ENCODE measurements around the gene GATB.

Gene GATB

GRCh38 chr4:151728006-151728405, 32.8 kb downstream of the GATB start:
- no peak for DNase-seq

DNA sequence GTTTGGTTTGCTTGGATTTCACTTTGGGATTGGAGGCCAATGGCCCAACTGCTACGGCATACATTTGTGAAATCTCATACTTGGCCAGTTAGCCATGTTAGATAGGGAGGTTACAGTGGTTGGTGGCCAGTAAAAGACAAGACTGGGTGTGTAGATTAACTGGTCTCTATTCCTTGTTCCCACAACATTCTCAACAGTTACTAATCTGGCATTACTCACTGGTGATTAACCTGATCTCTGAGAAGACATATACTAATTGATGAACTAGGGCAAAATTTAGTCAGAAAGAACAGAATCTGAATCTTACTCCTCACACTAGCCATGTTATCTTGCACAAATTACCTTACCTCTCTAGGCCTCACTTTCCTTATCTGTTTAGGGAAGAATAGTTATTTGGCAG, 33.4 kb downstream of the GATB start:
- no peak for DNase-seq

DNA sequence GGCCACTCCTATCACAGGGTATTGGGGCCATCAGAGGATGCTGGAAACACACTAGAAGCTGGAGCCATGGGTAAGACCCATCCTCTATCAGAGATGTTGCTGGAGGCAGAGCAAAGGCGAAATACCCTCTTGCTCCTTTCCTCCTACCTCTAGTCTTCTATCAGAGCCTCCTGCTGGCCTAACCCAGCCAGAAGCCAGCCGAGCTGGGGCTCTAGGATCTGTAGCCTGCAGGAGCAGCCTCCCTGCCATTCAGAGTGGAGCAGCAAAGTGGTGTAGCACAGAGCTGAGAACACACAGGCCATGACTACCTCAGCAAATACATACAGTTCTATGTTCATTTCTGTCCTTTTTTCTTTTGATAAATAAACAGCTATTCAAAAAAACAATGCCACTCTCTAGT, 35.7 kb downstream of the GATB start:
- no peak for DNase-seq

- DNase-seq, result no peak
Observed at GRCh38 chr4:151721916-151722315, 38.9 kb downstream of the GATB start.

DNA sequence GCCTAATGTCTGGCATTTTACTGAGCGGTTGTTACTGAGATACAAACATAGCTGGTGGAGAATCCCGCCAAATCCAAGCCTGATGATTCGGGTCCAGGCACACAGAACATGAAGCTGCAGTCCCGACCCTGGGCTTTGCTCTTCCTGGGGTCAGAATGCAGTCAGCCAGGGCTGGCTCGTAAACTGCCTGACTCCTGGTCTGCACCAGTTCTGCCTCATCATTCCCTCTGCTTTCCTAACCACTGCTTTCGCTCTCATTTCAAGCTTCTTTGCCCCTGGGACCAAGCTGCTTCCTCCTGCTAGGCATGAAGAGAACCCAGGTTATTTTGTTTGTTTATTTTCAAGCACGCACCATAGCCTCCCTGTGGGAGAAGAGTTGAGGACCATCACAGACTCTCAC, 39.3 kb downstream of the GATB start:
- no peak for DNase-seq

GRCh38 chr4:151719956-151720334, 40.9 kb downstream of the GATB start:
- DNase-seq, result no peak

DNA sequence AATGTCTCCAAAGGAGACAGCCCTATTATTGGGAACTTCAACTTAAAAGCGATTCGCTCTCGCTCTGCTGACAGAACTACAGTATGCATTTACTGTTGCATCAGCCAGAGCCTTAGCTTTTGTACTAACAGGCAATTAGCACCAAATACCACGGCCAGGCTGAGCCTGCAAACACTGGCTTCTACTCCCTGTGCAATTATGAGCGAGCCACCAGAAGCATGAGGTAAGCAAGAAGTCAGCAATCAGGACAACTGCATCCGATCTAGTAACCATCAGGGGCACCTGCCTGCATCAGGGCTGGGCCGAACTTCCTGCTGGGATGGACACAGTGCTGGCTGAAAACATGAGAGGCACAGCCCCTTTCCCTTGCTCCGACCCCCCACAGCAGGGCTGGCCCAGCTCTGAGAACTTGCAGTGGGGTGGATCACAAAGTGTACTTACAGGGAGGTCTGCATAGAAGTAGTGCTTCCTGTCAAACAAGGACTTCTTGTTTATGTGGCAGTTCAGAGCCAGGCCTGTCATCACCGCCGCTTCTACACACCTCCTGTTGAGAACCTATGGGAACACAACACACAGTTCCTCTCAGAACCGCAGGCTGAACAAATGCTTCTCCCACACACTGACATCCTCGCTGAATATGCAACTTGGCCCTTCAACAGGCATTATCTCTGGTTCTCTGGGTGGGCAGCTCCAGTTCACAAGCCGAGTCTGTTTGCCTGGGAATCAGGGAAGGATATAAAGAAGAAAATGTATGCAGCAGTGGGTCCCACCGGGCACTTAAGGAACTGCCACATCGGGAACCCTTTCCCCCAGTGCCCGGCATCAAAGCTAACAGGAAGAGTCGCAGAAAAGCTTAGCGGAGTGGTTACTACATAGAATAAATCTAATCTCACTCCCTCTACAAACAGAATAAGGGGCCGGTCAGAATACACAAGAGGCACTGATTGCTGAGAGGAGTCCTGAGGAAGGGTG, 41.5 kb downstream of the GATB start:
- no peak for DNase-seq

DNA sequence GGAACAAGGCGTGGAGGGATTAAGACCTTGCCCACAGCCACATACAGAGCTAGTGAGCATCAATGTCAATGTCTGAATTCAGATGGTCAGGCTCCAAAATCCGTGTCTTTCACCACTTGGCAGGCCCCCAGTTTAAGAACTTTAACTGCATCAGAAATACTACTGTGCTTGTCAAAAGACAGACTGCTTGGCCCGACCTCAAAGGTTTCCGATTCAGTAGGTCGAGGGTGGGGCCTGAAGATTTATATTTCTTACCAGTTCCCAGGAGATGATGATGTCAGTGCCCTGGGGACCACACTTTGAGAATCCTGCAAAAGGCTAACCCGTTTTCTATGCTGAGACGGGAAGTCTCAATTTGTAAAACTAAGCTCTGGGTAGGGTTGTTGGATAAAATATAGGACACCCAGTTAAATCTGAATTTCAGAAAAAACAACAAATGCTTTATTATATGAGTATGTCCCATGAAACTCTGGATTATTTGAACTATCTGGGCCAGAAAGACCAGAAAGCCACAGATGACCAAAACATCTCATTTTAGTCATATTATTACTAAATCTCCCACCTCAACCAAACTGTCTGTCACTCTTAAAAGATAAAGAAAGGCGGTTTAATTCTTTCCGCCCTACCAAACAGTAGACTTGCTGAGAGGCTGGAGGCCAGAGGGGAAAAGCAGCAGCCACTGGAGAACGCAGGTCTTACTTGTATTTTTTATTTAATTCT, 42.7 kb downstream of the GATB start:
- no peak for DNase-seq

DNA sequence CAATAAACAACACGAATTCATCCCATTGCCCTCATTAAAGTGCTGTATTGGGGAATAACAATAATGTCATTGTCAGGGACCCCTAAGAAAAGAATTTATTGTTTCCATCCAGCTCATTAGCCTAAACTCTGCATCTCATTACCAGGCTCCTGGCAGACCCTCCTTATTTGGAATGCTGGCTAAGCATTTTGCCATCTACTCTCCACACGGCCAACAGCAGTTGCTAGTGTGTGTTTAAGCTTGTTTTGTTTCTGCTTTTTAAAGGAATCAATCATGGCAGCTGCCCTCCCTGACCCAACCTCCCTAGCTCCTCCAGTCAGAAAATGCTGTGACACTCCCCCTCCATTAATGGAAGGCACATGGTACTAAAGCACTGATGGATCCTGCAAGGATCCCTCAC, 43.5 kb downstream of the GATB start:
- no peak for DNase-seq

DNA sequence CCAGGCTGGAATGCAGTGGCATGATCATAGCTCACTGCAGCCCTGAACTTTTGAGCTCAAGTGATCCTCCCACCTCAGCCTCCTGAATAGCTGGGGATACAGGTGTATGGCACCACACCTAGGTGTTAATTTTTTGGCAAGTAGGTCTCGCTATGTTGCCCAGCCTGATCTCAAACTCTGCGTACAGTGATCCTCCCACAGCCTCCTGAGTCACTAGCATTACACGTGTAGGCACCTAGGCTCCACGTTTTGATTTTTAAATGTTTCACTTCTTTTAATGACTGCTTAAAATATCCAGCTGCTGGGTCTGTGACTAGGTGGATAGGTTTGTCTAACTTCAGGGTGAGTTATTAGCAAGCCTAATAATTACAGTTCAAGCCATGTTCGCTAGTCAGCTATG, 44.5 kb downstream of the GATB start:
- DNase-seq, result no peak

DNA sequence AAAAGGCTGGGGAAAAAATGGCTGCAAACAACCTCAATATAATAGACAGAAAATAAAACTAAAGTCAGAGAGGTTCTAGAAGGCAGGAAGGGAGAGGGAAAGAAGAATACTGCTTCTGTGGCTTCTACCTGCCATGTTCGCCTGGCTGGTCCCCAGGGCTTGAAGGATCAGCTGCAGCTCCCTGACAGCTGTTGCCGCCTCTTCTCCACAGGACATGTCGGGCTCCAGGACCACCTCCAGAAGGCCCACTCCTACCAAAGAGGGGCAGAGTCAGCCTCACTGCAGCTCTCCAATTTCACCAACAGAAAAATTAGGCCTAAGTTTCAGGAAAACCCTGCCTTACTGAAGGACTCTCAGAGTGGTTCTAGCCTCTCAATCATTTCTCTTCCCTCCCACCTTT, 44.9 kb downstream of the GATB start:
- DNase-seq, result no peak

- no peak for DNase-seq
Observed at GRCh38 chr4:151712777-151713176, 48.0 kb downstream of the GATB start.

DNA sequence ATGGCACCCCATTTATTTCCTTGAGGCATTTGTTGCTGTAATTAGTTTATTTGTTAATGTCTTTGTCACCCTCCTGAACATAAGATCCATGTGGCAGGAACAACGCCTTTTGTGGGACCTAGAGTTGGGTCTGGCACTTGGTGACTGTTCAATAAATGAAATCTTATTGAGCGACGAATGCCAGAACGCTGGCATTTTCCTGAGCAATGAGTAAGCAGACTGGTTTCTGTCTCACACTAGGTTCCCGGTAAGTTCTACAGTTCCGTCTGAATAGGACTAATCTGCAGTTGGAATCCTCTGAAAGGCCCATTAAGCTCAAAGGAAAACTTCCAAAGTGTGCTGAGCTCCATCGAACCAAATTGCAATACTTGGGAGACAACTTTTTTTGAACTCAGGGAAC, 49.2 kb downstream of the GATB start:
- no peak for DNase-seq

GRCh38 chr4:151709587-151709986, 51.2 kb downstream of the GATB start:
- no peak for DNase-seq

- no peak for DNase-seq
Observed at GRCh38 chr4:151709071-151709470, 51.7 kb downstream of the GATB start.

DNA sequence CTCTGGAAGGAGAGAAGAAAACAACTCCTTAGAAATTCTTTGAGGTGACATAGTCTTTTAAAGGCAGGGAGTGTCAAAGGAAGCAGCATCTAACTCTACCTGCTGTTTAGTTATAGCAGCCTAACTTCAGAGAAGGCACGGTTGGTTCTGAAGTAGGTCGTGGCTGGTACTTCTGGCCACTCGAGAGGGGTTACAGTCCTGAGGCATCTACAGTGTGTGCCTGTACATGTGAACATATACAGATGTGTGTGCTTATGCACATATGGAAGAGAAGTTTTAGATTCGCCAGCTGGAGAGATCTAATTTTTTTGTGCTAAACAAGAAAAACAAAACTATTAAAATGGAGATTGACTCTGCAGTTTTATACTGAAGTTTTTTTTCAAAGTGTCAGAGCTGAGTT, 52.7 kb downstream of the GATB start:
- DNase-seq, result no peak

GRCh38 chr4:151703401-151703800, 57.4 kb downstream of the GATB start:
- DNase-seq, result no peak

DNA sequence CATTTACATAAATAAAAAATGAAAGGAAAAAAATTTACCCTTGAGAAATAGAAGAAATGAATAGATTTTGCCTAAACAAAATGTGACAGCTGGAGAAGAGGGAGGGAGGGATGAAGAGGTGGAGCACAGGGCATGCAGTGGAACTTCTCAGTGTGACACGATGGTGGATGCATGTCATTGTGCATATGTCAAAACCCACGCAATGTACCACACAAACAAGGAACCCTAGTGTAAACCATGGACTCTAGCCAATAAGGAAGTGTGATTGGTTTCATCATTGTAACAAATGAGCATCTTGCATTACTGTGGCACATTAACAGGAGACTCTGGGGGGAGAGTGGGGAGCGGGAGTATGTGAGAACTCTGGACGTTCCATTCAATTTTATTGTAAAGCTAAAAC, 58.6 kb downstream of the GATB start:
- no peak for DNase-seq

DNA sequence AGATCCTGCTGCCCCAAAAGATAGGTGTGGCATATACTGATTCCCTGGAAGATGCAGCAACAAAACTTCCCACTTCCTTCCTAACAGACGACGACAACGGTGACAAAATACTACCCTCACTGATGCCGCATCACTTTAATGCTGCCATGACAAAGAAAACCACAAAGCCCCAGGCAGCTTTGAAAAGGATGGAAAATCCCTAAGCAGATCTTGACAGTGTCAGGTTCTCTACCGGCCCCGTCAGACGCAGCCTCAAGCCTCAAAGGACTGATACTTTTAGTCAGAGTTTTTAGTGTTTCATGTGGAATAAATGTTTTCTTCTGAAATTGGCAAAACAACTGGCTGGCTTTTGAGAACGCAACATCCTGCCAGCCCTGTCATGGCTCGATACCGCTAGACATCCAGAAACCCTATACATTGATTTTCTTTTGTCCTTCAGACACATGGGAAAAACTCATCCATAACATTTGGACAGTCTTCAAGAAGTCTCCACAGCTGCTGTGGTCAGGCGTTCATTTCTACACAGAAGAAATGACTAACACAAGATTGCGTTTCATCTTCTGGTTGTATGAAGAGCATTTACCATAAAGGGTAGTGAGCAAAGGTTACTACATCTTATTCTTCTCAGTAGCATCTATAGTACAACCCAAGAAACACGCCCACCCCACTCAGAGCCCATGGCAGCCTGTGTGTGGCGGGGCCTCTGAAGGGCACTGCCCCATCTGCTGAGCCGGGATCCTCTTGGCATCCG, 60.1 kb downstream of the GATB start:
- DNase-seq, result no peak

- no peak for DNase-seq
Observed at GRCh38 chr4:151698213-151698612, 62.6 kb downstream of the GATB start.

DNA sequence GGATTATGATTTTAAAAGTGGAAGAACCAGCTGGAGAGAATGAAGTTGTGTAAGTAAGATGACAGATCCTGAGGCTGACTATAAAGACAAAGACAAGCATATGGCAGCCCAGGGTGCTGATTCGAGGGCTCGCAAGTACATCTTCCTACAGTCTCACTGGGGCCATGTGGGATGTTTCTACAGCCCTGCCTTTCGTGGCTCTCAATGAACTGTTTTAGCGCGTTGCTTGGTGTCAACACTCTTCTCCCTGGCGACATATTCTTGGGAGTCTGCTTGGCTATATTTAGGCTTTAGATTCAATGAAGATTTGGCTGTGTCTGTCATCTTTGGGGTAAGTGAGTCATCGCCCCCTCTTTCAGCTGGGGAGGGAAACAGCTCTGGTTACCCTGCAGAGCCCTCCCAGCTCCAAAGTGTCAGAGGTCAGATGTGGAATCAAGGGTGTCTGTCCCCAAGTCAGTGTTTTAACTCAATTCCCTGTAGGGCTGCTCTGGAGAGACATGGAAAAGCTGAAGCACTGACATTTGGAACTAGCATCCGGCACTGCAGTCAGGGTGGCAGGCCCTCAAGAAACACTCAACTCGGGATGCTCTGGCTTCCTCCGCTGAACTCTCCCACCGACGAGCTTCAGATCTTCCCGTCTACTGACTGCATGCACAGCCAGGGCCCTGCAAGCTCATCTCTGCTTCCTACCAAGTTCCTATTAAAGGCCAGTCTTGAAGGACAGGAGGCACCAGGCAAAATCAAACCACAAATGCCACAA, 65.7 kb downstream of the GATB start:
- no peak for DNase-seq

- no peak for DNase-seq
Observed at GRCh38 chr4:151692821-151693673, 67.8 kb downstream of the GATB start.

Data from T-helper 9 cell (primary cell).